ENCODE results near the gene HMGN4.
"Not testable (repeated sequence)": the region's sequence is repeated elsewhere in the genome, so short reads cannot be mapped to it uniquely, and the experiment has no call there.

The HMGN4 gene

DNA sequence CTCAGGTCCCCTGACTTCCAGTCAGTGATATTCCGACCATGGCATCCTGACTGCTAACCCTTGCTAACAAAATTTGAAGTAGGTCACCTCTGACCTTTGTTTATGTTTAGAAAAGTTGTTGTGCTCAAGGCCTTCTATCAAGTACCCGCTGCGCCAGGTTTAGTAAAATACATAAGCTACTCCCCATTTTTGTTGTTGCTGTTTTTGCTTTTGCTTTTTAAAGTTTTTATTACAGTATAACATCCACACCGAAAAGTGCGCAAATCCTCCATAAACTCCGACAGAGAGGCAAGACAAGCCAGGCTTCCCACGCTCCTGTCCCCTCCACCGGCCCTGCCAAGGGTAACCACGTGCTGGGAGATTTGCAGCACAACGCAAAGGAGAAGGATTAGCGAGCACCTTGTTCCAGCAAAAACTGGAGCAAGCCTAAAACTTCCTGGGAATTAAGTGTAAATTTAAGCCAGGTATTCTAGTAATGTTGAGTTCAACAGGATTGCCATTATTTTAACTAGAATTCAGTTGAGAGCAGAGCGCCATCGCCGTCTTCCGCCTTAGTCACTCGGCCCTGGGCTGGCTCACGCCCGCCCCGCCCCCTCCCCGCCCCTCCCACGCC, 17.8 kb upstream of the HMGN4 start:
- DNase-seq, result no peak
- in situ Hi-C loops (cut with HindIII; ENCODE audit: low pct_ligation_motif_present, low sequenced_read_pairs), result no loop called here
- Histone ChIP-seq H3K36me3 (replicated peaks) (no peaks in the 10 kb centered on the region), H3K27me3 (replicated peaks) (no peaks in the 10 kb centered on the region), H3K27ac (peak overlapping the region; percentile 87), H3K4me3 (ENCODE audit: low read depth, low read length) (peak overlapping the region; percentile 45)
- TF ChIP-seq, protein P1, sequence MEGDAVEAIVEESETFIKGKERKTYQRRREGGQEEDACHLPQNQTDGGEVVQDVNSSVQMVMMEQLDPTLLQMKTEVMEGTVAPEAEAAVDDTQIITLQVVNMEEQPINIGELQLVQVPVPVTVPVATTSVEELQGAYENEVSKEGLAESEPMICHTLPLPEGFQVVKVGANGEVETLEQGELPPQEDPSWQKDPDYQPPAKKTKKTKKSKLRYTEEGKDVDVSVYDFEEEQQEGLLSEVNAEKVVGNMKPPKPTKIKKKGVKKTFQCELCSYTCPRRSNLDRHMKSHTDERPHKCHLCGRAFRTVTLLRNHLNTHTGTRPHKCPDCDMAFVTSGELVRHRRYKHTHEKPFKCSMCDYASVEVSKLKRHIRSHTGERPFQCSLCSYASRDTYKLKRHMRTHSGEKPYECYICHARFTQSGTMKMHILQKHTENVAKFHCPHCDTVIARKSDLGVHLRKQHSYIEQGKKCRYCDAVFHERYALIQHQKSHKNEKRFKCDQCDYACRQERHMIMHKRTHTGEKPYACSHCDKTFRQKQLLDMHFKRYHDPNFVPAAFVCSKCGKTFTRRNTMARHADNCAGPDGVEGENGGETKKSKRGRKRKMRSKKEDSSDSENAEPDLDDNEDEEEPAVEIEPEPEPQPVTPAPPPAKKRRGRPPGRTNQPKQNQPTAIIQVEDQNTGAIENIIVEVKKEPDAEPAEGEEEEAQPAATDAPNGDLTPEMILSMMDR (IDR thresholded peaks at IDR 0.05; ENCODE audit: low read depth, low read length, missing control alignments), result no peak

DNA sequence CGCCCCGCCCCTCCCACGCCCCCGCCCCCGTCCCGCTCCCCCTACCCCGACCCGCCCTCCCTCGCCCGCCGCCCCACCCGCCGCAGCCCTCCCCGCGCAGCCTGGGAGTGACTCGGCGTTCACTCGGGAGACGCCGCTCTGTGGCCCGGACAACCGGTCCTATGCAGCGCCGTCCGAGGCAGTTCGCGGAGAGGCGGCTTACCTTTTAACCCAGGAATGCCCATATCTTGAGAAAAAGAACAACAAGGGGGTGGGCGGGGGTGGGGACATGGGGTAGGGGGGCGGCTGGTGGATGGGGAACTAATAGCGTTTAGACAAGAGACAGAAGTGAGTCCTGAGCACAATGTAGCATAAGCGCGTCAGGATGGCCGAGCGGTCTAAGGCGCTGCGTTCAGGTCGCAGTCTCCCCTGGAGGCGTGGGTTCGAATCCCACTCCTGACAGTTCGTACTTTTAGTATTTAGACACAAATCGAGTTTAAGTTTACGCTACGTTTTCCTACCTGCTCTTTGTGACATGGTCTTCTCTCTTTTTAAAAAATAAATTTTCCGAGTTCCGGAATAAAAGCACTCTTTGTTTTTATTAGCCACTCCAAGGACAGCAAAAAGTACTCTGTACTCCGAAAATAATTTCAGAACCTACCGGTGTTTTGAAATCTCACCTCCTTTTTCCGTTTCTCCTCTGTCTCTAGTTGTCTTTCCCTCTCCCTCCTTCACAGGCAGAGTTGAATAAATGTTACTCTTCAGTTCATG, 17.1 kb upstream of the HMGN4 start:
- TF ChIP-seq, protein P1 (IDR thresholded peaks at IDR 0.05; ENCODE audit: low read depth, low read length, missing control alignments), result no peak
- in situ Hi-C loops (cut with HindIII; ENCODE audit: low pct_ligation_motif_present, low sequenced_read_pairs), result no loop called here
- H3K27me3 ChIP-seq (replicated peaks), result no peaks in the 10 kb centered on the region
- peak overlapping the region; percentile 87 for H3K27ac ChIP-seq
- peak; percentile 74 for DNase-seq
- no peaks in the 10 kb centered on the region for H3K36me3 ChIP-seq (replicated peaks)
- peak overlapping the region; percentile 61 for H3K4me3 ChIP-seq (ENCODE audit: low read depth, low read length)

DNA sequence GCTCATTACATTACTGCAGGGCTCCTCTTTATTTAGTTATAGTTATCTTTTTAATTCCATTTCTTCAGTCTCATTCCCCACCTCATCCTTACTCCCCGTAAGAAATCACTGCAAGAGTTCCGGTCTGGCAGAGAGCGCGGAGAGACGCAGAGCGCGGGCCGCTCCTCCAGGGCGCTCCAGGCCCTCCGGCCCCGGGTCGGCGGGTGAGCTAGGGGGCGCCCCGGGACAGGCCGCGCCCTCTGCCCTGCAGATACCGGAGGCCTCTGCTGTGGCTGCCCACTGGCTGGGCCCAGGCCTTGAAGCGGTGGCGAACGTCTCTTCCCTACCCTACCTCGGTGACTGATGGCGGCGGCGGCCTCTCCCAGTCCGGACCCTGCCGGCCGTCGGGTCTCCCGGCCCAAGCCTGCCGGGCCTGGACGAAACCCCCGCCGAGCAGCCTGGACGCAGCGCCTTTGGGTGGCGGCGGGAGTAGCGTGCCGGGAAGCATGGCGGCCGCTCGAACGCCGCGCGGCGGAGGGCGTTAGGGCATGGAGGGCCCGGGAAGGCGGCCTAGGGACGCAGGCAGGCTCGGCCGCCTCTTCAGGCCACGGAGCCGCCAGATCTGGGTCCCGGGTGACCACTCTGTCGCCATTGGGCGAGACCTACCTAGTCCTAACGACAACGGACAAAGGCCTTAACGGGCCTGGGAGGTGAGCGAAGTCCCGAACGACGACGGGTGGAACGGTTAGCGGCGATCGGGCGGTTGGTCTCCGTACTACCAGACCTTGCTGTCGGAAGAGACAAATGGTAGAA, 16.4 kb upstream of the HMGN4 start:
- H3K27ac ChIP-seq, result peak overlapping the region; percentile 83
- DNase-seq, result peak; percentile 48

DNA sequence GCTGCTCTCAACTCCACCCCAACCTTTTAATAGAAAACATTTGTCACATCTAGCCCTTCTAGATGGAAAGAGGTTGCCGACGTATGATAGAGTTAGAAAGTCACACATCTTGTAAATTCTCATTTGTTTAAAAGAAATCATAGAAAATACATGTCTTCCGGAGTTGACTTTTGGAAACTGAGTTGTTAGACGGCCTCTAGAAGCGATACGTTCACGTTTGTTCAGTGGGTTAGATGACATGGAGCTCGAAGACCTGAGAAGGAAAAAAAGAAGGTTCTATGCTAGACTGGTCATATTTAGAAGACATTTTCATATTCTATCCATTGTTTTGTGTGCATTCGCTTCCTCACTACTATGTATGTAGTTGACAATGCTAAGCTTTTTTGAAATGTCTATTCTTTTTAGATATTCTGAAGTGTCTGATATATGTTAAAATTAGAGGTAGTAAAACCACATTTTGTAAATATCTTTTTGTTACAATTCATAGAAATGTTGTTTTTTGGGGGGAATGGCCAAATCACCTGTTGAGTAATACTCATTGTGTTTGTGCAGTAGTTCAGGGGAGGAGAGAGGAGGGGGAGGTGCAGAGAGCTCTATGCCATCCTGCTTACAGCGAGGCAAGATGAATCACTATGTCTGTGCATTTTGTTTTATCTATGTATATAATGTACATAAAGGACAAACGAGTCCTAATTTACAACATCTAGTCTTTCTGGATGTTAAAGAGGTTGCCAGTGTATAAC, 15.5 kb upstream of the HMGN4 start:
- peak overlapping the region; percentile 61 for H3K4me3 ChIP-seq (ENCODE audit: low read depth, low read length)
- H3K36me3 ChIP-seq (replicated peaks); H3K27ac ChIP-seq; DNase-seq; H3K27me3 ChIP-seq (replicated peaks); in situ Hi-C loops (cut with HindIII; ENCODE audit: low pct_ligation_motif_present, low sequenced_read_pairs): not testable (repeated sequence)

More for the DNA sequence above, 16.4 kb upstream of the HMGN4 start:
- Histone ChIP-seq H3K27me3 (replicated peaks) (no peaks in the 10 kb centered on the region), H3K4me3 (ENCODE audit: low read depth, low read length) (peak overlapping the region; percentile 61), H3K36me3 (replicated peaks) (no peaks in the 10 kb centered on the region)
- in situ Hi-C loops (cut with HindIII; ENCODE audit: low pct_ligation_motif_present, low sequenced_read_pairs), result no loop called here
- TF ChIP-seq, protein P1 (IDR thresholded peaks at IDR 0.05; ENCODE audit: low read depth, low read length, missing control alignments), result no peak

DNA sequence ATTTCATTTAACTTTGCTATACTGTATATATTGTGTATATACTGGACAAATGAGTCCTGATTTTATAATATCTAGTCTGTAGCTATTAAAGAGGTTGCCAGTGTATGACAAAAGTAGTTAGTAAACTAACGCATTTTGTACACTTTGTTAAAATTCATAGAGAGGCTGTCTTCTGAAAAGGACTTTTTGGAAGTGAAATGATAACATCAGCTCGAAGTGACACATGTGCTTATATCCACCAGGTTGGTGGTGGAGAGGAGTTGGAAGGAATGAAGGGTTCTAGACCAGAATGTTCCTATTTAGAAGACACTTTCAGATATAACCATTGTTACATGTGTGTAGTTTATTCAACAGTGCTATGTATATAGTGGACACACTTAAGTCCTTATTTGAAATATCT, 13.9 kb upstream of the HMGN4 start:
- H3K36me3 ChIP-seq (replicated peaks); H3K4me3 ChIP-seq (ENCODE audit: low read depth, low read length); H3K27ac ChIP-seq; DNase-seq; H3K27me3 ChIP-seq (replicated peaks); in situ Hi-C loops (cut with HindIII; ENCODE audit: low pct_ligation_motif_present, low sequenced_read_pairs): not testable (repeated sequence)

DNA sequence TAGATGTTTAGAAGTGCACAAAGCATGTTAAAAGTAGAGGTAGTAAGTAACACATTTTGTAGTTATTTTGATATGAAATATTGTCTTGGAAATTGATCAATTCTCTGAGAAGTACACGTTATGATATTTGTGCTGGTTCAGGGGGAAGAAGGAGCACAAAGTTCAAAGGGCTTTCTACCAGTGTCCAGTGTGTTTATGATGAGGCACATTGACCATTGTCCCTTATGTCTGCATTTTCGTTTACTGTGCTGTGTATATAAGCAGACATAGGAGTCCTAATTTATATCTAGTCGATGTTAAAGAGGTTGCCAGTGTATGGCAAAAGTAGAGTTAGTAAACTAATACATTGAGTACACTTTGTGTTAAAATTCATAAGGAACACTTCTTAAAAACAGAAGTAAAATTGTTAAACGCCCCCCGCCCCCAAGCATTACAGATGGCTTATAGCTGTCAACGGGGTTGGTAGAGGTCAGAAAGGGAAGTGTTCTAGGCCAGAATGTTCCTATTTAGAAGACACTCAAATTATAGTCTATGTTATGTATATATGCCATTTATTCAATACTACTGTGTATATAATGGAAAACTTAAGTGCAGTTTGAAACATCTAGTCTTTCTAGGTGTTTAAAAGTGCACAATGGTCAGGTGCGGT, 13.3 kb upstream of the HMGN4 start:
- TF ChIP-seq, protein P1 (IDR thresholded peaks at IDR 0.05; ENCODE audit: low read depth, low read length, missing control alignments), result no peak
- no peaks in the 10 kb centered on the region for H3K36me3 ChIP-seq (replicated peaks)
- H3K4me3 ChIP-seq (ENCODE audit: low read depth, low read length), result no peak overlapping the region
- H3K27ac ChIP-seq, result no peak overlapping the region
- H3K27me3 ChIP-seq (replicated peaks), result no peaks in the 10 kb centered on the region
- no peak for DNase-seq
- in situ Hi-C loops (cut with HindIII; ENCODE audit: low pct_ligation_motif_present, low sequenced_read_pairs), result no loop called here

Data from brain microvascular endothelial cell (primary cell).